GM18520 (cell line): ENCODE results near the gene PDXK.

ENCODE experiments used
- ATAC-seq: cut with Tn5 transposase; IDR thresholded peaks from one replicate; pipeline ENCODE4 v1.9.1; 2021; ENCODE audit not compliant: unreplicated experiment

PDXK gene

DNA sequence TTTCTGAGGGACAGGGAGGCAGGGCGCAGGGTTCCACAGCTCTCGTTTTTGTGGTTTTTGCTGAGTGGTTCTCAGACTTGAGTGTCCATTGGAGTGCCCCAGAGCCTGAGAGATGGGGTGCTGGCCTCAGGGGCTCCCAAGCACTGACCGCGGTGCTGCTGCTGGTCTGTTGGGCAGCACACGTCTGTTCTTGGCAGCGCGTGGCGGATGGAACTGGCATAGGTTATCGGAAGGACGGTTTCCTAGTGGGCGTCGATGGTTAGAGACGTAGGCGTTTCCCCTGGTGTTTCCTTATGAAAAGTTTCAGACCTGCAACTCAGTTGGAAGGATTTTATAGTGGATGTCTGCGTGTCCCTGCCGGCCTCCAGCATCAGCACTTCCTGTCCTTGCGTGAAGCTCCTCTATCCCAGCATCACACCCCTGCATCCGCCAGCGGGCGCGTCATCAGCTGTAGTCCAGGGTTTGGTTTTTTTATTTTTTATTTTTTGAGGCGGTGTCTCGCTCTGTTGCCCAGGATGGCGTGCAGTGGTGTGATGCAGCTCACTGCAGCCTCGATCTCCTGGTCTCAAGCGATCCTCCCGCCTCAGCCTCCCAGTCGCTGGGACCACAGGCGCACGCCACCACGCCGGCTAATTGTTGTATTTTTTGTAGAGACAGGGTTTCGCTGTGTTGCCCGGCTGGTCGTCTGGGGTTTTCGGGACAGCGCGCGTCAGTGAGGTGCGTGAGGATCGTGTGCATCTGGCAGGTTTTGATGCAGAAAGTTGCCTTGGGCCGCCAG is 82.3 kb downstream of the PDXK start:
- no peak for ATAC-seq

DNA sequence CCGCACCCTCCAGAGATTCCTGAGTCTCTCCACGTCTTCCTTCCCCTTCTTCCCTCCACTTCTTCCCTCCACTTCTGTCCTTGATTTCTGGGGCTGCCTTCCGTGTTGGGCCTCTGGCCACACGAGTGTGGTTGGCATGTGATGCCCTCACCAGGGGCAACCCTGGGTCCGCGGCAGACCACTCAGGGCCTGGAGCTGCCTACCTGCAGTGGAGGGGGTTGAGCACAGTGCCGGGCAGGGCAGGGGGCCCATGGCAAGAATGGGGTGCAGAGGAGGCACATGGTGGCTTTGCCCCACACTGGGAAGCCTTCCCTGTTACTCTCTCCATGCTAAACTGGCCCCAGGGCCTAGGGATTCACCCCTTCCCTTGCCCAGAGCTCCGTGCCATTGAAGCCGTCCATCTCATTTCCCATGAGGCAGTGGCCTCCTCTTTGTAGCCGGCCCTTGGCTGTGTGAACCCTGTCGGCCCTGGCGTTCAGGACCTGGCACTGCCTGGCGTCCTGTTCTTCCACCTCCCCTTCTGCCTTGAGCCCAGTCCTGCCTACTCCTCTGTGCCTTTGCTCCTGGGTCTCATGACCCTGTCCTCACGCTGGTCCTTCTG is 83.9 kb downstream of the PDXK start:
- ATAC-seq = no peak

DNA sequence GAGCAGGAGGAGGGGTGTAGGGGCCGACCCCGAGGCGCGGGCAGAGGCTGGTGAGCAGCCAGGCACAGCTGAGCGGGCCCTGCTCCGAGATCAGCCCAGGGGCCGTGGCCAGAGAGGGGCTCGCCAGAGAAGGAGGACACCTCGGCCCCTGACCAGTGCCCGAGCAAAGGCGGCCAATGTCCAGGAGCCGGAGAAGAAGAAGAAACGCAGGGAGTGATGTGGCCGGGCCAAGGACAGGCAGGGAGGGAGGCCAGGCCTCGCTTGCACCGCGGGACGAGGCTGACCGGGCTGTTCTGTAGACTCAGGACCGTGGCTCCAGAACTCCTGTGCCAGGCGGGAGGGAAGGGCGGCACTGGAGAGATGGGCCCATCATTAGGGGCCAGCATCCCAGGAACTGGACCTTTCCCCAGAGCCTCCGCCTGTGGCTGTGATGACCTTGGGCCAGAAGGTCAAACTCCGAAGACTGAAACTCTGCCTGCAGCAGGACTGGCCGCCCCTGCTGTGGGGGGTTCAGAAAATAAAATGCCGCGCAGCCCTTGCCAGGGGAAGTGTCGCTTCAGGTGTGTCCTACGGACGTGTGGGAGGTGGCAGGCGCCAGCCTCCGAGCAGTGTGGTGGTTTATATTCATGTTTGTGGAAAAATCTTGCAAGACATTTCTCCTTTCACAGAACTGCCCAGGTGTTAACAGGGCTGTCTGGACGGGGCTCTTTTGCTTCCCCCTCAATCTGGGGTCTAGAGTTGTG is 84.8 kb downstream of the PDXK start:
- ATAC-seq = no peak

DNA sequence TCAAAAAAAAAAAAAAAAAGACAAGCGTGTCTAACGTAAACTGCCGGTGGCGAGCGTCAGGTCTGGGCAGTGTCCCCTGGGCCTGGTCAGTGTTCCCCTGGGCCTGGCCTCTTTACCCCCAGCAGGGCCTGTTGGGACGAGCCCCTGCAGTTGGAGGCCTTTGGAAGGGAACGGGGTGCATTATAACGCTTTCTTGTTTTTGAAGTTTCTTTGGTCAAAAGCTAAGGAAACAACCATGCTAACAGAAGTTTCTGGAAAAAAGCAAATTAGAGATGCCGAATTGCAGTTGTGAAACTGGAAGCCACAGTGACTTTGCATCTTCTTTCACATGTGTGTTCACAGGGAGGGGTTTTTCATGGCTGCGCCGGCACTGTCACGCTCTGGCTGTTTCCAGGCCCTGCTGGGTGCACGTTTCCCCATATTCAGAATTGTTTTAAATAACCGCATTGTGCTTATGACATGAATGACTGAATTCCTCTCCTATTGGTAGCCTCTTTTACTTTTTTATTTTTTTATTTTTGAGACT is 86.4 kb downstream of the PDXK start:
- ATAC-seq = peak; percentile 89

DNA sequence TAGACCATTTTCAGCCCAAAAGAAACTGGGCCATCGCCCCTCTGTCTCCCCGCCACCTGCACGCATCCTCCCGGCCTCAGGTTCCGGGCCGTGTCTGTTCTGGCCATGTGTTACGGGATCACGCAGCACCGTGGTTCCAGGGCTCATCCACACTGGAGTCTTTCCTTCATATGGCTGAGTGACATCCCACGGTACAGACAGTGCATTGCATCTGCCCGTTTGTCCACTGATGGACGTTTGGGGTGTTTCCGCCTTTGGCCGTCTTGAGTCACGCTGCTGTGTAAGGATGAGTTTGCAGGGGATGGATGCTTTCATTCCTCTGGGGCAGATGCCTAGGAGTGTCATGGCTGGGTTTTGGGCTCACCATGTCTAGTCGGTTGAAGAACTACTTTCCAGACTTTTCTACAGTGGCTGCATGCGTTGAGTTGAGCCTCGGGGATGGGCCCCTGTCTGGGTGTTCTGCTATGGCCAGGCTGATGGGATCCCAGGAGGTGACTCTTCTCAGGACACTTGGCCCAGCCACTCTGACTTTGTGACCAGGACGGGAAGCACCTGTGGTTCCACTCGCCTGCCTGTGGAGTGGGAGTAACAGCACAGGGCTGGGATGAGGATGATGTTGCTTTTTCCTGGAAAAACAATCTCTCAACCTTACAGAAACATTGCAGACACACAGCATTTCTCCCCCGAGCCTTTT is 87.2 kb downstream of the PDXK start:
- no peak for ATAC-seq

DNA sequence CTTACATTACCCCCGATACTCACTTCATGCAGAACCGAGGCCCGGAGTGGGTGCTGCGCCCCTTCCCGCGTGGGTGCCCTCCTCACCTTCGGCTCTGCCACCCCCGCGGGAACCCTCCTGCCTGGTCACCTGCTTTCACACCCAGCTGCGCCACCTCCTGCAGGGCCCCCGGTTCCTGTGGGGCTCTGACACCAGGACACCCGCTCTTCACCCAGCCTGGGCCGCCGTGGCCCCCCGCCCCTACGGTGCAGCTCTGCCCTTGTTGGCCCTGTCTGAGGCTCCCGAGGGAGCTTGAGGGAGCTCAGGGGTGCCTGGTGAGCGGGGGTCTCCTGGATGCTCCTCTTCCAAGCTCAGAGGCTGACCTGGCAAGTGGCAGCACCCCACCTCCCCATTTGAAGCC is 89.4 kb downstream of the PDXK start:
- no peak for ATAC-seq

DNA sequence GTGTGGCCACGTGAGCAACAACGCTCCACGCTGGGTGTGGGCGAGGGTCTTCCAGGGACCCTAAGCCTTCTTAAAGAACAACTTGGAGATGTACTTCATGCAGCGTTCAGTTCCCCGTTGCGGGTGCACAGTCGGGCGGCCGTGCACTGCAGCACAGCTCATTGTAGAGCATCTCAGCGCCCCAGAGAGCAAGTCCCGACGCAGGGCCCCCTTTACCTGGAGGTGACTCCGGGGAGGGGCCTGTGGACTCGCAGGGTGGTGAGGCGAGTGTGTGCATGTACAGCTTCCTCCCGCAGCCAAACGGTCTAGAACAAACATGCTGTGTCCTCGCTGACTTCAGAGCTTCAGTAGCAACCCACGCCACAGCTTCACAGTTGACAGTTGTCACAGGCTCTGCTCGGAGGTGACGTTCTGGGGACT is 89.9 kb downstream of the PDXK start:
- ATAC-seq = no peak

DNA sequence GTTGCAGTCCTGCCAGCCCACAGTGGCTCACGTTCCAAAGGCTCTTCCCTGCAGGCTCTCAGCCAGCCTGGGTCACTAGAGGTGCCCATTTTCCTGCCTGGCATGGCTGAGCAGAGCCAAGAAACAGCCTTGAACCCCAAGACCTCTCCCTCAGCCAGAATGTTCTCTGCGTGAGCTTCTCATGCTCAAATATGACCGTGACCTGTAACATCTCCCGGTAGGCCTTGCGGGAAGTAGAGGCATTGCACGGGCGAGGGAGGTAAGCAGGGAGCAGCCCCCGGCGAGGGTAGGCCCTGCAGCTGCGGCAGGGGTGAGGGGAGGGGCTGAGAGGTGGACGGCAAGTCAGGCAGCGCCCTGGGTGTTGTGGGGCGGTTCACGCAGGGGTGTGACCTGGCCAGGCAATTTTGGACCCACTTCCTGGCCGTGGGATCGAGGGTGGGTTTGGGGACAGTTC is 90.4 kb downstream of the PDXK start:
- ATAC-seq = no peak

DNA sequence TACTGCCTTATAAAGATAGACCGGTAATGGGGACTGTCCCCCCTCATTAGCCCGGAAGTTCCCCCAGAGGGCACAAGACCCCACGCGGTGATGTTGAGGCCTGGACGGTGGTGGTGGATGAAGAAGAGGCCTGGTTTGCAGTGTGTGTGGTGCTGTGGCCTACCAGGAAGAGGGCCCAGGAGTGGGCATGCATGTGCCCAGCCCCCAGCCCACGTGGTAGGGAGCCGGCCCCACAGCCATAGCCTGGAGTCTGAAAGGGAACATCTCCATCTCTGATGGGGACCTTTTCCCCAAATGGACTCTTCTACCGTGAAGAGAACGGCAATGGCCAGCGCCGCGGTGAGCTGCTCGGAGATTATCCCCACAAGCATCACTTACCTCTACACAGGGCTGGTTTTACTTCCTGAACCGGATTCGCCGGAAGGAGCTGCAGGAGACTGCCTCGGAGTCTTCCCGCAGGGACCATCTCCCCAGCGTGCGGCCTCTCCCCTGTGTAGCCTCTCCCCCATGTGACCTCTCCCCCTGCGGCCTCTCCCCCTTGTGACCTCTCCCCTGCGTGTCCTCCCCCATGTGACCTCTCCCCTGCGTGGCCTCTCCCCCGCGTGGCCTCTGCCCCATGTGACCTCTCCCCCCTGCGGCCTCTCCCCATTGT is 91.0 kb downstream of the PDXK start:
- ATAC-seq = no peak

DNA sequence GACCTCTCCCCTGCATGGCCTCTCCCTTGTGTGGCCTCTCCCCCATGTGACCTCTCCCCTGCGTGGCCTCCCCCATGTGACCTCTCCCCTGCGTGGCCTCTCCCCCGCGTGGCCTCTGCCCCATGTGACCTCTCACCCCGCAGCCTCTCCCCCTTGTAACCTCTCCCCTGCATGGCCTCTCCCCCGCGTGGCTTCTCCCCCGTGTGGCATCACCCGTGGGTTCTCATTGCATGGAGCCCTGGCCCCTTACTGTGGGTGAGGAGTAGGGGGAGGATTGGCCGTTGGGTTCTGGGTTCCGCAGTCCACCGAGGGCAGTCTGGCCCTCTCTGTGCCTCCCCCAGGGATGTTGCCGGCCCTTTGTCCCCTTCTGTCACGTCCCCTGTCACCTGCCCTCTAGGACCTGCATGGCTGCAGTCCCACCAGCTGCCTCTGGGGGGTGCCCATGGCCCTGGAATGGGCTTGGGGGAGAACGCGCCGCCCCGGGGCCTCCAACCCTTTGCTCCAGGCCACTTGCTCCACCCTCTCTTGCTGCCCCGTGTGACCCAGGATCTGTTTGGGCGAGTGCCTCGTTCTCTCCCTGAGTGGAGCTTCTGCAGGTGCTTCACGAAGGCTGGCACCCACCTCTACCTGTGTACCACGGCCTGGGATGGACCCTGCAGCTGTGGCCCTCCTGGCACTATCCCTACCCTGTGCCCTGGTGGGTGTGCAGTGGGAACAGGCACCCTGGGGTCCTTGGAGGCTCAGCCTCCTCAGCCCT is 91.8 kb downstream of the PDXK start:
- peak; percentile 63 for ATAC-seq

DNA sequence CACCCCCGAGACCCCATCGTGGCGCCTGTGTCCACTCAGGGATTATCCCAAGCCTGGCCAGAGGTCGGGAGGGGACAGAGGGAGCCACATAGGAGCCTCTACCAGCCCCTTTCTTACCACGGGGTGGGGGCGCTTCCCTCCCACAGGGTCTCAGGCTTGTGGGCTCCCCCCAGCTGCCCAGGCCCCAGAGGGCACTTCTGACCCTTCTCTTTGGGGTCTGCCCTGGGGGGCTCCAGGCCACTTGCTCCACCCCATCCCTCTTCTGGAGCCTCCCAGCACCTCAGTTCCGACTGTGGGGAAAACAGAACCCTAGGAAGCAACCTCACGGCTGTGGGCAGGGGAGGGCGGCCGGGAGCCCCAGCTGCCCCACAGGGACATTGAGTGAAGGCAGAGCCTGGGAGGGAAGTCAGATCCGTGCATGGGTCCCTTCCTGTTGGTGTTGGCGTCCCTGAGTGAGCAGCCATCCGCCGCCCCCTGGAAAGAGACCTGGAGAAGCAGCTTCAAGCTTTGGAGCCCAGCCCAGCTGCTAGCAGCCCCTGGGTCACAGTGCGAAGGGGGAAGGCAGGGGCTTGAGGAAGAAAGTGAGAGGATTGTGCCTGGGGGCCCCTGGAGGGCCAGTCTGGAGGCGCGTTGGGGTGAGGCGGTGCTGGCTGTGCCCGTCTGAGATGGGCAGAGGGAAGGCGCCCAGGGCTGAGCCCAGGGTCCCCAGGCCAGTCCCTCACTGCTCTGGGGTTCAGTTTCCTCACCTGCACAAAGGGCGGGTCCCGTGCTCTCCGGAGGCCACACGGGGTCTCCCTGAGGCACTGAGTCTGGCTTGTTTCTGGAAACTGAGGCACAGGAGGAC is 92.6 kb downstream of the PDXK start:
- no peak for ATAC-seq
